Brain pericyte (primary cell): ENCODE data around the gene DNER.
"Not testable (repeated sequence)": the region's sequence is repeated elsewhere in the genome, so short reads cannot be mapped to it uniquely, and the experiment has no call there.

ENCODE experiments used
- DNase-seq: peaks from one replicate; pipeline ENCODE4 v3.0.0-alpha.2; 2012; ENCODE audit warnings: low read depth, low spot score

Gene DNER

DNA sequence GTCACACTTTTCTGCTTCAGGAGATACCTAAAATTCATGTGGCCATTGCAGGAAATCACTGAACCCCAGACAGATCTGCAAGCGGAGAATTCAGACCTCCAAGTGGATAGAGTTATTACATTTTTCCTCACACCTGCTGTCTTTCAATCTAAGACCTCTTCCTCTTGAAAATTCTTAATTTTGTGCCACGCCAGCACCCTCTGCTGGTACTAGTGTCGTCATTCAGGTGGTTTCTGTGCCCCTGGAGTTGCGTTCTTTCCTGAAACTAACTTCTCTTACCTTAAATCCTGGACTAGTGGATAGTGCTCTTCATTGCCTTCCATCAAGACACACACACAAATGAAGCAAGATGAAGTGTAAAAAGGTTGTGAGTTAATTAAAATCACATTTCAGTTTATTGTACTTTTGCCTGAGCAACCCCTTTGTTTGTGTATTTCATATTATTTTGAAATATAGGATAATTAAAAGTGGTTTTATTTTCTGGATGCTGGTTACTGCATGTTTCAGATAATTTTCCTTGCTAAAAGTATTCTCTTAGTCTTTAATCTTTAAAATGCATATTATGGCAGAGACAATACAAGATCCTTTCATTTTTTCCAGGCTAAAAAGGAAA is 1.6 kb upstream of the DNER start:
- no peak for DNase-seq

DNA sequence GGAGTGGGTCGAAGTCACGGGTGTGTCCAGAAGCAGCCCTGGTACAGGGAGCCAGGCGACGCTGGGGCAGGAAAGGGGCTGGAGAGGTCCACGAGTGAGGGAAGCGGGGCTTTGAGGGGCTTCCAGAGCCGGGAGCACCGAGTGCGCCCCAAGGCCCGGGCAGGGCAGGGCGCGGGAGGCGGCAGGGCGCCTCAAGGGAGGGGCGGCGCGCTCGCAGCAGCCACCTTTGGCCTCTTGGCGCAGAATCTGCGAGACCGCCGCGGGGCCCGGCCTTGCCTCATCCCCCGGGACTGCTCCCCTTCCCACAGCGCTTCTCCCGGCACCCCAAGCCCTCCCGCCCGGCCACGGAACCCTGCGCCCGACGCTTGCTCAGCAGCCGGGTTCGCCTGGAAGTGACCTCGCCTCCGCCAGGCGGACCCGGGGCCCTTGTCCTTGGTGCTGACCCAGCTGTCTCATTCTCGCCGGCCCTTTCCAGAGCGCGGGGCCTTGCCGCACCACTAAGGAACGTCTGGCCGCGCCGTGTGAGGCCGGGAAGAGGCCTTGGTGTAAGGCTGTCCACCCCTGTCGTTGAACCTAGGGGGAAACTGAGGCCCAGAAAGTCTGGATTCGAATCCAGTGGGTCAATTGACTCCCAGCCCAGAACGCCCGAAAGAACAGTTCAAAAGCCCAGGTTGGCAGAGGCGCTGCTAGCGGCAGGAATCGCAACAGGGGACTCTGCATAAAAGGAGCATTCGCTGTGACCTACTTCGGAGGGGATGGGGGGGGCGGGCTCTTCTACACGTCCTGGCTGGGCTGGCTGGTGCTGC is 584 bp upstream of the DNER start:
- no peak for DNase-seq

DNA sequence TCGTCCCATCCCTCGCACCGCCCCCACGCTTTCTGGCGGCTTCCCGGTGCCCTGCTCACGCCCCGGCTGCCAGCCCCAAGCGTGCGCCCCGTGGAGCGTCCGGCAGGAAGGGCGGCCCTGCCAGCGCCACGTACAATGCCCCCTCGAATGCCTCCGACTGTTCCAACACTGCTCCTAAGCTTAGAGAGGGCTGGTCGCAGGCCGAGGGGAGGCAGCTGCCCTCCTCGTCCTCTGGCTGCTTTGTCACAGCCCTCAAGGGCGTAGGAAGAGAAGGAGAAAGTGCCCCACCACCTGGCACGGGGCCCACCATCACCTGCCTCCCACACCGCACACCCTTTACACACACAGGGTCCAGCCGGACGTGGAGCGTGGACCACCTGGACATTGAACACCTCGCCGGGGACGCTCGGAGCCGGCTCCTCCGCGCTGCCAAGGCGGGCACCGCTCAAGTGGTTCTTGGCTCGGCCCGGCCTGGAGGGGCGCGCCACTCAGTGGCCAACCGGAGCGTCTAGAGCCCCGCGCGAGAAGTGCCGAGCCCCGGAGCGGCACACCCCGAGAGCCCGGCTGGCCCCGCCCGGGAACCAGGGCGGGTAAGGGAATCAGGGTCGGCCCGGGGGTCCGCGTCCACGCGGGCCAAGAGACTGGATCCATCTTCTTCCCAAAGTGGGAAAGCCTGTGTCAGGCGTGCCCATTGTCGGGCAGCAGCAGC is 830 bp downstream of the DNER start:
- no peak for DNase-seq

DNA sequence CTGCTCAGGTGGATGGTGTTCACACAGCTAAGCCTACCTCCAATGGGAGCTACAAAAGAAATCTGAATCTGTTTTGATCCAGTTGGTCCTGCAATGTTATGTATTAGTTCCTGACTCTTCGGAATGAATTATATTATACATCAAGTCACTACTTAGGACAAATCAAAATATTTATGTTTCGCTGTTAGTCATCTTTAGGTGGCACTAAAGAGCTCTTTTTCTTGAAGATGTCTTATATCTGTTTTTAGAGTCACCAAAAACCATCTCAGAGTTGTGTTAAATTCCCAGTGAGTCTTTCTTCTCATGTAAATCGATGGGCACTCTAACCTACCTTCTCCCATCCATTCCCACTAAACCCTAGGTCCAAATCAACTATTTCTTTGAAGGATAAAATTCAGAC is 2.2 kb downstream of the DNER start:
- no peak for DNase-seq

DNA sequence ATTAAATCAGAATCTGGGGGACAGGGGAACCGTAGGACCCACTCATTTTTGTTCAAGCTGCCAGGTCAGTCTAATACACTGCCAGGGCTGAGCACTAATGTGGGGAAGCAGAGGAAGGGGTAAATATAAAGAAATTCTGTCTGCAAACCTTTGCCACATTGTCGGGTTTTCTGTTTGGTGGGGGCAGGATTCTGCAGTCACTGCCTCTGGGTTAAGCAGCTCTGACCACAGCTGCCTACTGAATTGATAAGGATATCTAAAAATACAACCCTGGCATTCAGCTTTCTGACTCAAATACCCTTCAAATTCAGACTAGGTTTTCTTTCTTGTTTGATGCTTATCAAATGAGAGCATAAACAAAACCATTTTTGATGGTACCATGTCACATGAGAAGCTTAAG is 6.0 kb downstream of the DNER start:
- no peak for DNase-seq

DNA sequence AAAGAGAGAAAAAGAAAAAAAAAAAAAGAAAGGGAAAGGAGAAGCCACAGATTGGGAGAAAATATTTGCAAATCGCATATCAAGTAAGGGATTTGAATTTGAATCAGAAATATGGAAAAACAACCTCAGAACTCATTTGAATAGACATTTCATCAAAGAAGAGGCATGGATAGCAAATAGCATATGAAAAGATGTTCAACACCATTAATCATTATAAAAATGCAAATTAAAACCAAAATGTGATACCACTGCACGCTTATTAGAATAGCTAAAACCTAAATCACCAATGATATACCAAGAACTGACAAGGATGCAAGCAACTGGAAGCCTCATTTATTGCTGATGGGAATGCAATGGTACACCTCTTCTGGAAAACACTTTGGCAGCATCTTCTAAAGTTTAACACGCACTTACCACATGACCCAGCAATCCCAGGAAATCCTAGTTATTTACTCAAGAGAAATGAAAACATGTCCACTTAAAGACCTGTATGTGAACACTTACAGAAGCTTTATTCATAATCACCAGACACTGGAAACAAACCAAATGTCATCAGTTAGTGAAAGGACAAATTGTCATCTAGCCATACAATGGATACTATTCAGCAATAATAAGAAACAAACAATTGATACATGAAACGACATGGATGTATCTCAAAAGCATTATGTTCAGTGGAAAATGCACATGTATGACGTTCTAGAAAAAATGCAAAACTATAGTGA is 10.3 kb downstream of the DNER start:
- DNase-seq, result no peak

DNA sequence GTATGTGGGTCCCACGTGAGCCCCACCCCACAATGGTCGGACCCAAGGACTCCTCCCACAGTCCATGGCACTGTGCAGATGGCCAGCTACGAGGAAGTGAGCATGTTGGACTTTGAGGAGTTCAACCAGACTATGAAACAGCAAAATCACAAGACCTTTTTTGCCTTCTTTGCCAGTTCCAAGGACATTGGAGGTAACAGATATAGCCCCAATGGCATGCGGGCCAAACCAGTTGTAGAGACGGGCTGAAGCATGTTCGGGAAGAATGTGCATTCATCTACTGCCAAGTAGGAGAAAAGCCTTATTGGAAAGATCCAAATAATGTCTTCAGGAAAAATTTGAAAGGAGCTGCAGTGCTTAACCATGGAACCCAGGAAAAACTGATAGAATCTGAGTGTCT is 12.6 kb downstream of the DNER start:
- no peak for DNase-seq

DNA sequence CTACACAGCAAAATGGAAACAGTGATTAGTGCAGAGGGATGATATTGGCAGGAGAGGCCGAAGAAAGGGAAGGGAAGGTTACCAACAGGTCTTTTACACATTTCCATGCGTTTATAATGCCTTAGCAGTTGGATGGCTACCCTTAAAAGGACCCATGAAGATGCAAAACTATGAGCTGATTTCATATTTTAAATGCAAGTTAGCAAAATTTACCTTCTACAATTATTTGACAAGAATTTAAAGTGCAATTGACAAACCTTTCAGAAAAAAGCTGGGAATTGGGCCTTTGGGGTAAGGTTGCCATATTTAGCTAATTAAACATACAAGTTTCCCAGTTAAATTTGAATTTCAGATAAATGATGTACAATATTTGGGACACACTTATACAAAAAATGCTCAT is 13.3 kb downstream of the DNER start:
- DNase-seq, result no peak

DNA sequence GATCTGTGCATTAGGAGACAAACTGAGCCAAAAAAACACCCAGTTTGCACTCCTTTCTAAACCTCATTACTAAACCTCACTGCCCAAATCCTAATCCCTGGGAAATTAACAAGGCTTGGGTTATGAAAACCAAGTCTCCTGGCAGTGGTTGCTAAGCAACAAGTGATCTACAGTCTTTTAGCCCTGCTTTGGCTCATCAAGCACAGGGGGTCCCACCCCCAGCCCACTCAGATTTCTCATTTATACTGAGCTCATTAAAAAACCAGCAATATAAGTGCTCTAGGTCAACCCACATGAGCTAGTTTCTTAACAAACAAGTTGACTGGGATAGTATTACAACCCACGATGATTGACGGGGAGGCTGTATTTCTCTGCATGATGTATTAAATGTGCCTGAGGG is 18.4 kb downstream of the DNER start:
- no peak for DNase-seq

DNA sequence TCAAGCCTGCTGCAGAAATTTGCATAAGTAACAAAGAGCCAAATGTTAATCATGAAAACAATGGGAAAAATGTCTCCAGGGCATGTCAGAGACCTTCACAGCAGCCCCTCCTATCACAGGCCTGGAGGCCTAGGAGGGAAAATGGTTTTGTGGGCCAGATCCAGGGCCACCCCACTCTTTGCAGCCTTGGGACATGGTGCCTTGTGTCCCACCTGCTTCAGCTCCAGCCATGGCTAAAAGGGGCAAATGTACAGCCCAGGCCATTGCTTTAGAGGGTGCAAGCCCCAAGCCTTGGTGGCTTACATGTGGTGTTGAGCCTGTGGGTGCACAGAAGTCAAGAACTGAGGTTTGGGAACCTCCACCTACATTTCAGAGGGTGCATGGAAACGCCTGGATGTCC is 20.5 kb downstream of the DNER start:
- not testable (repeated sequence) for DNase-seq

DNA sequence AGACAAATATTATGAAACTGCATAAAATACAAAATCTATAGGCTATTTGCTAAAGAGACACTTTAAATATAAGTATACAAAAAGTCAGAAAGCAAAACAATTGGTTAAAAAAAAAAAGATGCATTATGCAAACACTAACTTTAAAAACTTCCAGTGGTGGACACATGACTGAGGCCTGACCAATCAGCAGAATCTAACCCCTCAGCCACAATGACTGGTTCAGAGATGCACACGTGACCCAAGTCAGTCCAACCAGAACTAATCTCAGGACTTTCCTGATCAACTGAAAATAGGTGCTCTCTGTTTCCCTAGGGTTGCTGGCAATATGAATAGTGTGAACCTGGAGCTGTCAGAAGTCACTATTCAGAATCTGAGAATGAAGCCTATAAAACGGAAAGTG is 22.7 kb downstream of the DNER start:
- no peak for DNase-seq

DNA sequence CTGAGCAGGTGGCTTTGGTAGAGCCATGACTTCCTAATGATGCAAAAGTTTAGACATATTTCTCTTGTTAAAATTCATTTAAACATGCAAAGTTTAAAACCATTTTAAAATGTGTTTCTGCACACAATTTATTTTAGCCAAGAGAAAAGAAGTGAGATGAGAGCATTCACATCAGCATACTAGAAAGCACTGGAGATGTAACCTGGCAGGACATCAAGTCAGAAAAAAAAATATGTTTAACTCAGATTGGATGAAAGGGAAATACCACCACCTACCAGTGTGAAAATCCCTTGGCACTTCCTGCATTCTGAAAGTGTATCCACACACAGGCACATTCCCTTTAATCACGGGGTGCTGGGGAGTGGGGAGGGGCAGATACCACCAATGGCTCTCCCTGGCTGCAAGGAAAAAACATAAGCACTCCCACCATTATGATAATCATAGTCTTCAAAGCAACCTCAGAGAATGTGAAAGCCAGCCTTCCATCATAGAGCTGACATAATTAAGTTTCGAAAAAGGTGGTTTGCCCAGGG is 25.0 kb downstream of the DNER start:
- DNase-seq, result no peak

DNA sequence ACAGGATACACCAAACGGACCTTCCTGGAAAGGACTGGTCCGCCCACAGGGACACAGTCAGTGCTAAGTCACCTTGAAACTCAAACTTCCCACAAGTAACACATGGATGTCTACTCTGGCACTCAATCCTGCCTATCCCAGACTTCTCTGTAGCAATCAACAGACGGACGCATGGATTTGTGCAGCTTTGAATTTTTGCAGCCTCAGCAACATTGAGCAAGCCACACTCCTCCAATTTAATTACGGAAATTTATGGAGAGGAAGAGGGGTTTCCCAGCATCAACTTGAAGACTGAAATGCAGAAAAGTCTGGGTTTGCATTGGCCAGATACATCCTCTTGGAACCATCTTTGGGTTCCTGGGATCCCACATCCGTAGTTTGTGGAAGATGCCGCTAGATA is 26.2 kb downstream of the DNER start:
- no peak for DNase-seq

DNA sequence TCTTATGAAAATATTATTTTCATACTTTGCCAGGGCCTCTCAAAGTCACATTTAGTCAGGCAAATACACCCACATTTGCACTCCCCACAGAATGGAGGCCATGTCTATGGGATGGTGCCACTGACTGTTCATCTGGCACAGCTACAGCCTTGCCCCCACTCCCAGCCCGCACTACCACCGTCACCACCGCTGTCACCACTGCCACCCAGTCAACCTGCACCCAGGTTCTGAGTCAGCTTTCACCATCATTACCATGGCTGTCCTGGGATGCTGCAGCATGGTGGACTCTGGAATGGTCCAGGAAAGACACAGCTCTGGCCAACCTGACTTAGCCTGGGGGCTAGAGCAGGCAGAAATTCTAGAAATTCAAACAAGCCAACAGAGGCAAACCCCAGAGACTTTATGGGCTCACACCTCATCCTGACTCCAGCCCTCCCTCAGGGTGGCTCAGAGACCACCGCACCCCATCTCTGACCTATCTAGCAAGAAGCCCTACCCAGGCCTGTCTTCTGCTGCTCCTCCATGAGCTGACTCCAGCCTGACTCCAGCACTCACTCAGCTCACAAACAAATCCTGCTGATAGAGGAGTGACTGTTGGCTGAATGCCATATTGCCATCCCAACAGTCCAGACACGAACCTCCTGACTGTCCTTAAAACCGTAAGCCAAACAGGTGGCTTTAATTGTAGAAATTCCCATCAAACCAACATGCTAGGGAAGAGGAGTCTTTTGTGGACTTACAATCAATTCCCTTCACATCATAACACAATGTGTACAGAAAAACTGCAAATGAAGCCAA is 28.0 kb downstream of the DNER start:
- no peak for DNase-seq

DNA sequence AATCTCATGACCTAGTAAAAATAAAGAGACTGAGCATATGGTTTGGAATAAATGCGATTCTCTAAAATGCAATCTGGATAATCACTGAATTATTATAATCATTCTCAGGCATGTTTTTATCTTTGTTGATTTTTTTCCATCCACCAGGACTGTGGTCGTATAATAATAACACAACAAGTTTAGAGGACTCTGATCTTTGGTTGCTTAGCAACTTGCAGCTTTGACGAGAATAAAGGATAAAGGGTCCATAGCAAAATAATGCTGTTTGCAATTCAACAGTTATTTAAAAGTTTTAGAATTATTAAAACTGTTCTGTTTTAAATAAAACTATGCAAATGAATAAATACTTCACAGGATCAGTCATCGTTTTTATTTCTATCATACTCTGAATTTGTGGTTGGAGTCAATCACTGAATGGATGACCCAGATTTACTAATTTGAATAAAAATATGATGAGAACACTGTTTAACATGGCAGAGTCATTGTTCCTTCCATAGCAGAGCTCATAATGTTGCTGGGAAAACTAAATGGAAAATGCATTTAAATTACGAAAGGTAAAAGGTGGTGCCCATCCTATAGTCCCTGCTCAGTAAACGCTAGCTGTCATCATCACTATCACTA is 29.3 kb downstream of the DNER start:
- DNase-seq, result no peak

DNA sequence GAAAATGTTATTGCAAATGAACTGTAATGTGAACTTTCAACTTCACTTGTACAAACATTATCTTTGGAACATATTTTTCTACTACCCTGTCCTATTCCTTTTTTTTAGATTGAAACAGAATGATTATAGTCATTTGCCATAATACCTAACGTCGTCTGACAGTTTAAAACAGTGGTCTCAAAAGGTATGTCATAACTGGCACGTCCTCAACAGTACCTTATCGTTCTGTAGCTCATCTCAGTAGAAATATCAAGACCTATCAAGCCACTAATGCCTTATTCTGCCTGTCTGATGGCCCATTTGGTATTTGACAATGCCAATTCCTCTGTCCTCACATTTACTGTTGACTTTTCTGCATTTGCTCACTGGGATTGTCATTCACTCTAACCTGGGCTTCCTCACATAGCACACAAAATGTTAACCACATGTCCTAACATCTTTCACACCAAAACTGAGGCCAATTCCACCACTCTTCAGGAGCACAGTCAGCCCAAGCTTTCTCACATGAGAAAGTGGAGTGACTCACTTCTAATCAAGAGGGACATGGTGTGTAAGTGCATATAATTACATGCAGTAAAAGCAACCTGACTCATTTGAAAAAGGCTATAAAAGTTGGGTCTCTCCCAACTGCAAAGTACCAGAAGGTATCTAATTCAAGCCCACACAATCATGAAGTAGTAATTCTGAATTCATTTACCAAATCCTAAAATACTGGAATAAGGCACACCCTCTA is 34.8 kb downstream of the DNER start:
- no peak for DNase-seq

DNA sequence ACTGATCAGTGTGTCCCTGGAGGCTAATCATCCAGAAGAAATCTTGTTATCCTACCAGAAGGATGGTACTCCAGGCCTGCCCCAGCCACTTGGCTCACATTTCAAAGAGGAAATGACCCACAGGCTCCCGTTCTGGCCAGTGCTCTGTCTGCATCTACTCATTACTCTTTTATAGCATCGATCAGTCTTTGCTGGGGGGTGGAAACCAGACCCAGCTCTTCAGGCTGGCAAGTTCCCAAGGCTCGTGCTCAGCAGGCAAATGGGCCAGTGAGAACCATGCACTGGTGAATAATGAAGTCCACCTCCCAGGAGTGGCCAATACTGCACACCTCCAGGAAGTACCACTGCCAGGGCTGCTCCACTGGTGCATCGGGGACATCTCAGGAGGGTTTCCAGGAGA is 38.8 kb downstream of the DNER start:
- DNase-seq, result no peak

DNA sequence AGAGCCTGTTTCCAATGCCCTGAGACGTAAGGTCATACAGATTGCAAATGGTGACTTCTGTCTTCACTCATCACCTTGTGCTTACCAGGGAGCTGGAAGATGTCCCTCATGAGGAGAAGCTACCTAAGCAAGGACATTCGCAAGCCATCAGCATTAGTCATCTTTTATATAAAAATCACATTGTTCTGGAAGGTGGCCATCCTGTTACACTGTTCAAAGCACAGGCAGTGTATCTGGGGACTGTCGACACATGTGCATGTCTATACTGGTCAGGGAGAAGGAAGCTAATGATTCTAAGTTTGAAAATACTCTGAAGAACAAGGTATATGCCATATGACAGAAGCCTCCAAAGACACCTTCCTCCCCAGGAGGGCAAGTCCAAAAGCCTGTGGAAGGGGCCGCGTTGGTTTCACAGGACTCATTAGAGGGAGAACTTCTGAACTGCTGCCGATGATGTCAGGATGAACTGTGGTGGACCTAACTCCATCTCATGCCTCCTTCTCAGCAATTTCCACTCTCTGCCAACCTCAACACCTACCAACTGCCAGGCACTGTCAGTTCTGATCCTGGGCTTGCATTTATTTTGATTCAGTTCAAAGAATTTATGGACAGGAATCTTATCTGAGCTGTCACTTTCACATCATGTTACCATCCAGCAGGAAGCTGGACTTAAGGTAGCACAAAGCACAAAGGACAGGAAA is 39.4 kb downstream of the DNER start:
- DNase-seq, result no peak

DNA sequence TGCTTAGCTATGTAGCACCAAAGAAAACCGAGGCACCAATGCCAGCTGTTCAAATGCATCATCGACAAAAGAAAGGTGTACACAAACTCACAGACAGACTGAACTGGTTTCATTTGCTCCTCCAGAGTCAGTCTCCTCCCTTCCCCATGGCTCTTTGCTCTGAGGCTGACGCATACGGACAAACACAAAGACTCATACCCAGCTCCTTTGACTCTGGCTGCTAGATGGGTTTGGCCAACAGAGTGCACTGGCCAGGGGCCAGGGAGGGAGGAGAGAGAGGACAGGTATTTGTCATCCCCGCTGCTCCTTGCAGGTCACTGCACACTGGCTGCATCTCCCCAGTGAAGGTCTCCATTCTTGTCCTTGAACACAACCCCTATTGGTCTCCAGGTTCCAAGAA is 40.7 kb downstream of the DNER start:
- no peak for DNase-seq
